HG02938 (cell line): Measurements from ENCODE around the gene BRD3OS.
"Not testable (repeated sequence)": the region's sequence is repeated elsewhere in the genome, so short reads cannot be mapped to it uniquely, and the experiment has no call there.

Source experiments
- ATAC-seq: cut with Tn5 transposase; IDR thresholded peaks from one replicate; pipeline ENCODE4 v1.9.1; 2021; ENCODE audit warnings: mild to moderate bottlenecking, moderate library complexity; ENCODE audit not compliant: unreplicated experiment

The BRD3OS gene

DNA sequence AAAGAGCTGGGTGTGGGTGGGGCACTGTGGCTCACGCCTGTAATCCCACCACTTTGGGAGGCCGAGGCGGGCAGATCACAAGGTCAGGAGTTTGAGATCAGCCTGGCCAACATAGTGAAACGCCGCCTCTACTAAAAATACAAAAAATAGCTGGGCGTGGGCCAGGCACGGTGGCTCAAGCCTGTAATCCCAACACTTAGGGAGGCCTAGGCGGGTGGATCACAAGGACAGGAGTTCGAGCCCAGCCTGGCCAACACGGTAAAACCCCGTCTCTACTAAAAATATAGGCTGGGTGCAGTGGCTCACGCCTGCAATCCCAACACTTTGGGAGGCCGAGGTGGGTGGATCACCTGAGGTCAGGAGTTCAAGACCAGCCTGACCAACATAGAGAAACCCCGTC, 36.5 kb upstream of the BRD3OS start:
- not testable (repeated sequence) for ATAC-seq

DNA sequence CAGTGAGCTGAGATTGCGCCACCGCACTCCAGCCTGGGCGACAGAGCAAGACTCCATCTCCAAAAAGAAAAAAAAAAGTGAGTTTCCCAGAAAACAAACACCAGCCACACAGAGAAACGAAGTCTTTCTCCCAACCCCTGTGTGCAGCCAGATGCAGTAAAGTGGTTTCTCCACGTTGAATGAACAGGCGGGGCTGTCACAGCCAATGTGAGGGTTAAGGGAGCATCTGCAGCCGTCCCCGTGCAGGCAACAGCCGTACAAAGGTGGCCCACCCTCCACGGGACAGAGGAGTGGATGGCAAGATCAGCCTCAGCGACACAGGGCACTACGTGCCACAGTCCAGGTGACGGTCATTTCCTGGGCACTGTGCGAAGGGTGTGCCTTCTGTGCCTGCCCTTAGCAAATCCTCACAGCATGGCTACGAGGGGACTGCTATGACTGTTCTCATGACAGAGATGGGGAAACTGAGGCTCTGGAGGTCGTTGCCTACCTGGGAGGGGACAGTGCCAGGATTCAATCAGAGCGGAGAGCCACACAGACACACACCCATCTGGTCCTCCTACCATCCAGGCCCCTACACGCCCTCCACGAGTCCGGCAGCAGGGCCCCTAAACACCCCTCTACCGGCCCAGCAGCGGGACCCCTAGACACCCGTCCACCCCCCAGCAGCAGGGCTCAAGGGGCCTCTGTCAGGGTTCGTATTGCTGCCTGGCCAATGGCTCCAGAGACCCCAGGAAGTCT, 35.5 kb upstream of the BRD3OS start:
- no peak for ATAC-seq

DNA sequence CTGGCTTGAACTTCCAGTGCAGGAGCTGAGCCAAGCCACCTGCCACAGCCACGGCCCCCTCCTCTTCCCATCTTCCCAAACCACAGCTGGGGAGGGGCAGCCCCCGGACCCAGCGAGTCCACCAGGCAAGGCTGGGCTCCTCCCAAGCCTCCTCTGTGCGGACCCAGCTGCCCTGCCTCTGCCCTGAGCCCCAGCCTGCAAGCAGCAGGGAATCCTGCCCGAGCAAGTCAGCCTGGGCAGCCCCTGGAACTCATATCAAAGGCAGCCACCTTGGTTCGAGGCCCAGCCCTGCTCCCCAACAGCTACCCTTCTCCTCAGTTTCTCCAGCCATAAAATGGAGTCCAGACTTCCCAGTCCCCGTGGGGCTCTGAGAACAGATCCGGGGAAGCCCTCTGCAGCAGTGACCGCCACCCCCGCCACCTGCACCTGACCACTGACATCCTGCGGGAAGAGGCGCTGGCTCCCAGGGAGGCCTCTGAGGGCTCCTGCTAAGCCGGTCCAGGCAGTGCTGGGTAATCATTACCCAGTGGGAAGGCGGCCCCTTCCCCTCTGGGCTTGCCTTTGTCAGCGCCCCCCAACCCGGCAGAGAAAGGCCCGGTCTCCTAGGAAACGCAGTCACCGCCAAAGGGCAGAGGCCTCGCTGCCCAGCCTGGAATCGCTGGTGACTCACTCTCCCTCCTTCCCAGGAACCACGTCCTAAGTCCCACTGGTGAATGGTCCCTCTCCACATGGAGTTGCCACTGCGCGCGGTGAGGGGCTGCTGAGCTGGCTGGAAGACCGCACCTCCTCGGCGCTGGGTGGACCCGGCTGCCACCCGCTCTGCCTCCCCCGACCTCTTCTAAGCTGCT, 34.7 kb upstream of the BRD3OS start:
- ATAC-seq = no peak

DNA sequence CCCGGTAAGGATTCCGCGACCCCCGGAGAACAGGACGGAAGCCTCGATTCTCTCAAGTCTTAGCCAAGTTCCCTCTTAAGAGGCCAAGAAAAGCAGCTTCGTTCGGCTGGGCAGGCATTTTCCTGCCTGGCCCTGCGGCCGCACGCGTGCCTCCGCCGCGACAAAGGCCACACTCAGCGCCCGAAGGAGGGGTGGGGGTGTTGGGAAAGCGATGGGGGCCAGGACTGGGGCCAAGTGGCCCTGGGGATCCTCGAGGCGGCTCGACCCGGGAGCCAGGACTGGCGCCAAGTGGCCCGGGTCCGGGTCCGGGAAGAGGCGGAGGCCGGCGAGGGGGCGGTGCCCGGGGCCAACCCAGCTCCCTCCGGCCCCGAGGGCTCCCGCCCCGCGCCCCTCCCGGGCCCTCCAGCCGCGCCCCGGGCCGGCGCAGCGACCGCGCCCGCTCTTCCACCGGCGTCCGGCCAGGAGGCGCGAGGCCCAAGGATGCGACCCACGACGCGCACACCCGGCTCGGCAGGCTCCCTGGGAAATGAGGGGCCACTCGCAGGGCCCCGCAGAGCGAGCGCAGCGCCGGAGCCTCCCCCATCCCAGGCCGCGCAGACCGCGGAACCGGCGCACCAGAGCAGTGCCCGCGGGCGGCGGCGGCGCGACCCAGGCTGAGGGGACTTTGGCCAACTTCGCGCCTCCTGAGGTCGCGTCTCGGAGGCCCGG, 33.9 kb upstream of the BRD3OS start:
- no peak for ATAC-seq

DNA sequence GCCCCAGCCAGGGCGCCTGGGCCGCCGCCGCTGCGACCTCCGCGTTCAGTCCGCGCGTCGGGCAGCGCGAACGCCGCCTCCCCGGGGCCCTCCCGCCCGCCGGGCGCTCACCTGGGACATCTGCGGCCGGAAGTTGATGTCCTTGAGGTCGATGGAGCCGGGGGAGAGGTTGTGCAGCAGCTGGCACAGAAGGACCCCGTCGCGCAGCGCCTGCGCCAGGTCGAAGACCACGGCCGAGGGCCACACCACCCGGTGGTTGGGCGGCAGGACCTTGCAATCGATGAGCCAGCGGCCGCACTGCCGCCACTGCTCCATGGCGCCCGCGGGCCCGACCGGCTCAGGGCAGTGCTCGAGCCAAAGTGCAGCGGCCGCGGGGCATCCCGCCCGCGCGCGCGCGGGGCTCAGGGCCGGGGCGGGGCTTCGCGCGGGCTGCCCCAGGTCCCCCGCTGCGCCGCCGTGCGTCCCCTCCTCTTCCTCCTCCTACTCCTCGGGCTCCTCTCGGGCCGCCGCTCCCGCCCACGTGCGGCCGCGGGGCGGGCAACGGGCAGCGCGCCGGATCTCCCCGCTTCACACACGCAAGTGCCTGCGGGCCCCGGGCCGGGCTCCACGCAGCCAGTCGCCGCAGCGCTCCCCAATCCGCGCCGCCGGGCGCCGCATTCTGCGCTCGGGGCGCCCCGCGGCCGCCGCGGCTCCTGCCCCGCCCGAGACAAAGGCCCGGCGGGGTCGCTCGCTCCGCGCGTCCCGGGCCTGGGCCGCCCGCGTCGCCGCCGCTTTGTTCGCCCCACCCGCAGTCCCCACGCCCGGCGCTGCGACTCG, 33.1 kb upstream of the BRD3OS start, which contains the start of gene VAV2:
Gene VAV2, minus strand, starts transcription at position 361 of the 816 bp plus-strand sequence. Its CDS starts 46 bp downstream, at position 315.
- peak; percentile 47 for ATAC-seq

DNA sequence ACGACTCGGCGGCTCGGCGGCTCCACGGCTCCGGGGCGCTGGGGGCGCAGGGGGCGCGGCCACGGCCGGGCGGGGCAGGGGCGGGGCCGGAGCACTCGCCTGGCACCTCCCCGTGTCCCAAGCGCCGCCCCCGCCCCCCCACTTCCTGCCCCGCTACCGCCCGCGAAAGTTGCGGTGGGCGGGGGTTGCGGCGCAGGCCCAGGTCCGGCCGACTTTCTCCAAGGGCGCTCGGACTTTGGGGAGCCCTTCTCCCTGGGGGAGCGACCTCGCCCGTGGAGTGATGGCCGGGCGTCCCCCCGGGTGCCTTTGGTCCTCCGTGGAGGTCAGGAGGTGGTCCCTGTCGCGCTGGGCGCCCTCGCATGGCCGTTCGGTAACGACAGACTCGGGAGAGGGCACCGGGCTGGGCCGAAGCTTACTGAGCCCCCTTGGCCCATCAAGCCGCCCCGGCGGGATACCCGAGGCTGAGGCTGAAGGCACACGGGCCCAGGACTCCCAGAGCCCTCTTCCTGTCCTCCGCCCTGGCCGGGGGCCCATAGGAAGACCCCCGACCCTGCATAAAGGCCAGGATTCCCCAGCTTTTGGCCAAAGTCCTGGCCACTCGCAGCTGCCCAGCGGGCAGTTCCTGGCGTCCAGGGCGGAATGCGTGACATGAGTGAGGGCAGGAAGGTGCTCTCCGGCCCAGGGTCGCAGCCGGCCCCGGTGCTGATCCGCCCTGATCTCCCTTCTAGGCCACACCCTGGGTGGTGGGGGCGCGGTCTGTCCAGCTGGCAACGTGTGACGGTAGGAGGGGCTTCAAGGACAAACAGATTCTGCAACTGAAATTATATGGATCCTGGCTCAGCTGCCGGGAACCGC, 32.3 kb upstream of the BRD3OS start:
- ATAC-seq = peak; percentile 40

DNA sequence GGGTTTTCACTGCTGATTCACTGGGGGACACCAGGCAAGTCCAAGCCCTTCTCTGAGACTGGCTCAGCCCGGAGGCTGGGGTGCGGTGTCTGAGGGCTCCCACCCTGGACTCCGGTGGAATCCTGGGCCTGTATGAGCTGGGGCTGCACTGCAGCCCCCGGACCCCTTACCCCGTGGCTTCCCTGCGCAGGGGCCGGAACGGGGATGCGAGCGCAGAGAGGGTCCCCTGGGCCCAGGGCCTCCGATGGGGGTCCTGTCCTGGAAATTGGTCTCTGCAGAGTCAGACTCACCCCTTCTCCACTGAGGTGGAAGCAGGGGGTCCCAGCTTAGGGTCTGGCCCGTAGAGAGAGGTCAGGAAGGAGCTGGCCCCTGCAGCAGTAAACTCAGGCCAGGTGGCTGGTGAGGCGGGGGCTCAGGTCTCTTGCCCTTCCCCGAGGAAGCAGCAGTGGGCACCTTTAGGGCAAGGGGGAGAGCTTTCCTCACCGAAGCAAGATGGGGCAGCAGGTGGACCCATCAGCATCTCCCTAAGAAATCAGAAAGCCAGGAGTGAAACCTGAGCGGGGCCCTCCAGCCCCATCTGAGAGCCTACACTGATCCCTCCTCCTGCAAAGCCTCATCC, 31.5 kb upstream of the BRD3OS start:
- ATAC-seq = no peak

DNA sequence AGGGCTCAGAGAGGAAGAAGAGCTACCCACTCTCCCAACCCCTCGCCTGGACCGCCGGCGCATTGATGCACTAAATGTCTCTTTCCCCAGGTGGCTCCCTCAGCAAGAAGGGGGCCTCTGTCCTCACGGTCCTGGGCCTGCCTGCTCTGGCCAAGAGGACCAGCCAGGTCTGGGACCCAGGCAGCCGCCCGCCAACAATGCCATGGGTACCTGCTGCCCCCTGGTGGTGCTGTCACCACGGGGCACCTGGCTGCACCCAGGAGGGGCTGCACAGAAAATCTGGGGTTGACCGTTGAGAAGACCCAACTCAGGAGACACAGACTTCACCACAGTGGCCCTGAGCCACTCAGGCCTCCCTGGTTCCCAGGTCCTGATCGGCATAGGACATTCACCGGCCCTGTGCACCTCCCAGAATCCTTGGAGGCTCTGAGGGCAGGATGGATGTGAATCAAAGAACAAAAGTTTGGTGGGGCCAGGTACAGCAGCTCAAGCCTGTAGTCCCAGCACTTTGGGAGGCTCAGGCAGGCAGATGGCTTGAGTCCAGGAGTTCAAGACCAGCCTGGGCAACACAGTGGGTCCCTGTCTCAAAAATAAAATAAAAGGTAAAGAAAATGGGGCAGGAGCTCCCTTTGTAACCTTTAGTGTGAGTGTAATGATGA, 30.8 kb upstream of the BRD3OS start:
- ATAC-seq = no peak

DNA sequence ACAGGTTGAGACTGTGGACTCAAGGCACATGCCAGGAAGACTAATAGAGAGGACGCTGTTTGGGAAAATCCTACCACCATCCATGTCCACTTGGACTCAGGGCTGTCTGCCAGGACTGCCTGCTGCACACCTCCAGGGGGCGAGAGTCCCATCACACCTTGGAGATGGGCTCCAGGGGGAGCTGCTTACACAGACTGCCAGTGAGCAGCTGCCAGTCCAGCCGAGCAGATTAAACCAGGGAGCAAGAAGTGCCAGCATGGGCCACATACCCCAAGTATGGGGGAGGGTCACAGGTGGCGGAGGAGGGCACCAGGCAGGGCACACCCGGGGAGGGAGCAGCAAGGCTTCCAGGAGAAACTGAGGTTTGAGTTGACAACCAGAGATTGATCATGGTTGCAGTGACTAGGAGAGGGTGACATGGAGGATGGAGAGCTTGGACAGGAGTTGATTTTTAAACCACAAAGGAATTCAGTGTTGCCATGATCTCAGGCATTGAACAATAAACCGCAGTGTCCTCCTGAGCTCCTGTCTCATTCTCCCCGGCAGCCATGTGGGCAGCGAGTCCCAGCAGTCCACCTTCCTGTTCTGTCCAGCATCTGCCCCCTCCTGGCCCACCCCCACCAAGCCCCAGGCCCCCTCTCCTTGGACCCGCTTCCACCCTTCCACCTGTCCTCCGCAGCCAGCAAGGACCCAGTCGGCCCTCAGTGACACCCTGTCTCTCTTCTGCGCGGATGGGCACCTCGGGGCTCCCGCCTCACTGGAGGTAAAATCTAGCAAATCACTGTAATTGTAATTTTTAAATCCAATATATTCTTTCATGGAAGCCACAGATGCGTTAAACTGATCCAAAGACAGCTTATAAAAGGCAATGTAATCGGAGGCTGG, 30.0 kb upstream of the BRD3OS start:
- ATAC-seq = no peak

DNA sequence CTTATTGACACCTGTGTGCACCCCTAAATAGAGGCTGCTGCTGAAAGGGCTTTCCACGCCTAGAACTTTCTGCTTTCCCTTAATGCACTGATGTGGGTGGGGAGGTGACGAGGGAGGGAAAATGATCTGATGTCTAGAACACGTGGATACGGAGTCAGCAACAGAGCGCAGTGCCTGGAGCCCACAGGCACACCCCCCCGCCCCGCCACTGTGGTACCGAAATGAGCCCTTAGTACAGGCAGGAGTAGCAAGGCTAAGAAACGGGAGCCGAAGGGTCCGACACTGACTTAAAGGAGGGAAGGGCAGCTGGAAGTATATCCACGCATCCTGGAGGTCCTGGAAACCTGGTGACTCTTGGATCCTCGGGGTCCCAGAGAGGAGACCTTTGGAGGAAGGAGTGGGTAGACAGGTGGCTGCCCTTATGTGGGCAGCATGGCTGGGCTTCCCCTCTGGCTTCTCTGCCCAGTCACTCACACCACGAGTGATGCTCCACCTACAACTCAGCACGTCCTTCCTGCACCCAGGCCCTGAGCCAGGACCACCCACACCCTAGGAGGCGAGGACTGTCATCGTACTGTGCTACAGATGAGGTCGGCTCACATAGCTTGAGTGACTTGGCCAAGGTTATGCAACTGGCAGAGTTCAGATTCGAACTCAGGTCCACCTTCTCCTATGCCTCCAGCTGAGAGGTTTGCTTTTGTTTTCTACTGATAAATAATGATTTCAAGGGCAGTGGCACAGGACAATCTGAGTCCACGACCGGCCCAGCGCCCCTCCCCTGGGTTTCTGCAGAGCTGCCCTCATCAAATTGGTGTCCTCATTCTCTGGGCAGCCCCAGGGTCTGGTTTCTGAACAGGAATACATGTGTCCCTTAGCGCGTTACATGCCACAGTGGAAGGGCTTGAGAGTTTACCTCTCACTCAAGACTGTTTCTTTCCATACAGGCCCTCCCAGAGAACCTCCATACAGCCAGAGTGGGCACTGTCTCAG, 28.5 kb upstream of the BRD3OS start:
- no peak for ATAC-seq

DNA sequence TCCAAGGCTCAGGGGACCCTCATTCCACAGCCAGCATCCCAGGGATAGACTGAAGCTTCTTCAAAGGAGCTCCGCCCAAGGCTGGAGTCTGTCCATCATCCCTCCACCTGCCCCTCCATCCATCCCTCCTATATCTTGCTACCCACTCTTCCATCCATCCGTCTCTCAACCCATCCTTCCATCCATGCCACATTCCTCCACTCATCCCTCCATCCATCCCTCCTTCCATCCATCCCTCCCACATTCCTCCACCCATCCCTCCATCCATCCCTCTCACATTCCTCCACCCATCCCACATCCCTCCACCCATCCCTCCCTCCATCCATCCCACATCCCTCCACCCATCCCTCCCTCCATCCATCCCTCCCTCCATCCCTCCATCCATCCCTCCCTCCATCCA, 27.7 kb upstream of the BRD3OS start:
- no peak for ATAC-seq

DNA sequence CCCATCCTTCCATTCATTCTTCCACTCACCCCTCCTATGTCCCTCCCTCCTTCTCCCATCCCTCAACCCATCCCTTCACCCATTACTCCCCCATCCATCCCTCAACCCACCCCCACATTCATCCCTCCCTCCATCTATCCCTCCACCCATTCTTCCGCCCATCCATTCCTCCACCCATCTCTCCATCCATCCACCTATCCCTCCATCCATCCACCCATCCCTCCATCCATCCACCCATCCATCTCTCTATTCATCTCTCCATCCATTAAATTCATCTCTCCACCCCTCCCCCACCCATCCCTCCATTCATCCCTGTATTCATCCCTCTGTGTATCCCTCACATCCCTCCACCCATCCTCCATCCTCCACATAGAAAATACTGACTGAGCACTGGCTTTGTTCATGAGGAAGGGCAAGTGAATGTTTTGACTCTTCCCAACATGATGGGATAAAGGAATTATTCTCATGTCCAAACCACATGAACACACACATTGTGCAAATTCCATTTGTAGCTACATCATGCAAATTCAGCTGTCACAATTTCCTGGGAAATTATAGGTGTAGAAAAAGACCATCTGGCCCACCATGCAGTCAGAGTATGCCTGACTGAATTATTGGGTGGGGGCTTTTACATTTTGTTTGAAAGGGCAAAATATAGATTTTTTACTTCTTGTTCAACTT, 26.2 kb upstream of the BRD3OS start:
- no peak for ATAC-seq

DNA sequence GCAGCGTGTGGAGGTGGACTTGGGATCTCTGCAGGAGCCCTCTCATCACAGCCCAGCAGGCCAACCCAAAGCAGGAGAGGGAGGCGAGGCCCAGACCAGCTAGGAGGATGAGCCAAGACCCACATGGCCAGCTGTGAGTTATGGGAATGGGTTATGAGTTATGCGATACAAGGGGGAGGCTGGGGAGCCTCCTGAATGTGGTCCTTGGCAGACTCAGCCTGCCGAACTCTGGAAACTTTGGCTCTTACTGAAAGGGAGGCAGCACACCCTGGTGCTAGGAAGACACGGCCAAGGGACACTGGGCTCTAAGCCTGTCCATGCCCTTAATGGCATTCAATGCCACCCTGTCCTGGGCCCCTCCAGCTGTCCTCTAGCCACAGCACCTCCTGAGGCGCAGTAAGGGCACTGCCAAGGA, 25.4 kb upstream of the BRD3OS start:
- no peak for ATAC-seq

DNA sequence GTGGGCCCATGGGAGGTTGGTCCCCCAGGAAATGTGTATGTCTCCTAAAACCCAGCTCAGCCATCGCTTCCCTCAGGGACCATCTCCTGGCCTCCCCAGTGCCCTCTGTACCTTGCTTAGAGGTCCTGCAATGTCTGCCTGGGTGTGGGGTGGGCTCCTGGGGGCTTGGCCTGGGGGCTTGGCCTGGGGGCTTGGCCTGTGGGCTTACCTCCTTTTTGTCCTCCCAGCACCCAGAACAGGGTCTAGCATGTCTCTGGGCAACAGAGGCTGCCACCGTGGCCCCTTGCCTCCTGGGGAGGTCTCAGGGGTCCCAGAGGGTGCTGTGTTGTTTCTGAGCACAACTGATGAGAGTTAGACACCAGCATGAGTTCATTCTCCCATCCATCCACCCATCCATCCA, 22.5 kb upstream of the BRD3OS start:
- ATAC-seq = no peak

DNA sequence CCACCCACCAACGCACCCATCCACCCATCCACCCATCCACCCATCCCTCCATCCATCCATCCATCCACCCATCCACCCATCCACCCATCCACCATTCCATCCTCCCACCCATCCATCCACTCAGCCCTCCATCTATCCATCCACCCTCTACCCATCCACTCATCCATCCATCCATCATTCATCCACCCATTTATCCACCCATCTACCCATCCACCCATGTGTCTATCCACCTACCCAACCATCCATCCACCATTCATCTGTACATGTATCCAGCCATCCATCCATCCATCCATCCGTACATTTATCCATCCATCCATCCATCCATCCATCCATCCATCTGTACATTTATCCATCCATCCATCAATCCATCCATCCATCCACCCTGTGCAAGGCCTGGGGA, 22.0 kb upstream of the BRD3OS start:
- ATAC-seq = no peak
